GM18909 (cell line): Measurements from ENCODE around the gene GSTT2.
"Not testable (repeated sequence)": the region's sequence is repeated elsewhere in the genome, so short reads cannot be mapped to it uniquely, and the experiment has no call there.

Source experiments
- ATAC-seq: cut with Tn5 transposase; IDR thresholded peaks from one replicate; pipeline ENCODE4 v1.9.1; 2021; ENCODE audit warnings: mild to moderate bottlenecking; ENCODE audit not compliant: unreplicated experiment, poor library complexity

The GSTT2 gene

DNA sequence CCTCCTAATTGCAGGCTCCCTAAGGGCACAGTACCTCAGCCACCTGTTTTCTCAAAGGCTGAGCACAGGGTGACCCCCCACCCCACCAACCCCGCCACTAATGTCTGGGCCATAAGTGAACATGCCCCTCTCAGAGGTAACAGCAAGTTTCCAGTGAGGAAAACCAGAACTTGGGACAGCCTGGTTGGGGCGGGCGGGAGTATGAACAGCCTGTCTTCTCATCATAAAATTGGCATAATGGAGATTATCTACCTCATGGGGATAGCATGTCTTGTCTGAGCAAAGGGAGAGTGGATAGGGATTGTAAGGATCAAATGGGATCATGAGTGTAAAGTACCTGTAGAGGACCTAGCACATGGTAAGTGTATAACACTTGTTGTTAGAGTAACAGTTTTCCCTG, 8.0 kb upstream of the GSTT2 start:
- ATAC-seq, result not testable (repeated sequence)

DNA sequence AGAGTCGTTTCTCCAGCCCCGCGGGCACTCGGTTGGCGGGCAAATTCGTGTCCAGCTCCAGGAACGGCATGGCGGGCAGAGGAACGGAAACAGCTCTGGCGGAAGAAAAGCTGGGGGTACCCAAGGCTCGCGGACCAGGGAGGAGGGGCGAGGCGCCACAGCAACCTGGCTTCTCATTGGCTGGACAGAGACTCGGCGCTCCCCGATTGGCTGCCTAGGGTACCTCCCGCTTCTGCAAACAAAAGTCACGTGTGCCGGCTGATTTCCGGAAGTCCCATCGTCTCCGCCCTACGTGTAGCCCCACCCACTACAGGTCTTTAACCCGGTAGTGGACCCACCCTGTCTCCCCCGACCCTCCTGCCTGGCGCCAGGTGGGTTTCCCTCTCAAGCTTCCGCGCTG, 5.6 kb upstream of the GSTT2 start, which contains the start of gene DDT:
Gene DDT (minus strand): TSS at position 97 of the 400 bp plus-strand sequence. CDS start 27 bp downstream, at position 70.
- peak; percentile 89 for ATAC-seq

DNA sequence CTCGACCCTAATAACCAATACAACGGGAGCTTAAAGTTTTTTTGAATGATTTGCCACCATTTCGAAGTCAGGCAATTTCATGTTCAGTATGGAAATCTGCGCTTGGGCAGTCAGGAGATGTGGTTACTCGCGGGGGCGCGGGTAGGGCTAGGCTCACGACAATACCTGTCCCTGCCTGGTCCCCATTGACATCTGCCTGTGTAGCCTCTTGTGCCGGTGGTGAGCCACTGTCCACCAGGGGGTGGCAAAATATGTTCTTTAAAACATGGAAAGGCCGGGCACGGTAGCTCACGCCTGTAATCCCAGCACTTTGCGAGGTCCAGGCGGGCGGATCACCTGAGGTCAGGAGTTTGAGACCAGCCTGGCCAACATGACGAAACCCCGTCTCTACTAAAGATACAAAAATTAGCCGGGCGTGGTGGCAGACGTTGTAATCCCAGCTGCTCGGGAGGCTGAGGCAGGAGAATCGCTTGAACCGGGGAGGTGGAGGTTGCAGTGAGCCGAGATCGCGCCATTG, 5.0 kb upstream of the GSTT2 start:
- ATAC-seq, result not testable (repeated sequence)

DNA sequence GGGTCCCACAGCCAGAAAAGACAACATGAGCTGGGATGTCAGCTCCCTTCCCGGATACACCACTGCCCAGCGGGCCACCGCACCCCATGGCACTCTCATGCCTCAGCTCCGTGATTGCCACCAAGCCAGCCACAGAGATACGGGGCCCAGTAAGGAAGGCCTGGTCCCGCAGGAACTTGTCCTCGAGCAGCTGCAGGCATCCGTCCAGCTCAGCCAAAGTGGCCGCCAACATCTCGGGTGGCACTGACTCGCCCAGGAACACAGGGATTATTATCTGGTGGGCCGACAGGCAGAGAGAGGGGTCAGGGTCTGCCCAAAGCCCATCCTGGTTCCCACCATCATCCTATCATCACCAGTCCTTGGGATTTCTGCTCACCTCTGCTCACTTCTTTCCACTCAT, 2.6 kb upstream of the GSTT2 start:
- ATAC-seq, result not testable (repeated sequence)

DNA sequence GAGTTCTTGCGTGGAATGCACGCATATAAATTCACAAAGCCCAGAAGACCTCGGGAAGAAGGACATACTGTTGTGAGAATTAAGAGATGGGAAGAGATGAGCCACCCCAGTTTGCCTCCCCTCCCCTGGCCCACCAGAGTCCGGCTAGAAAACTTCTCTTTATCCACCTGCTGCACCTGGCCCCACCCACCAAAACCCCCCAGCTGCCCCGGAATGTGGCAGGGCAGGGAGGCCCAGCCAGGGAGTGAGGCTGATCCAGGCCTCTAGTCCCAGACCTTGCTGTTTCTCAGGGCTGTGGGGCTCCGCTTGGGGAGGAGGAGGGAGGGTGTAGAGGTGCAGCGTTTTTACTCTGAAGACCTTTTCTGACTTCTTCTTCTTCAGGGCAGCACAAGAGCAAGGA, 633 bp downstream of the GSTT2 start:
- not testable (repeated sequence) for ATAC-seq

DNA sequence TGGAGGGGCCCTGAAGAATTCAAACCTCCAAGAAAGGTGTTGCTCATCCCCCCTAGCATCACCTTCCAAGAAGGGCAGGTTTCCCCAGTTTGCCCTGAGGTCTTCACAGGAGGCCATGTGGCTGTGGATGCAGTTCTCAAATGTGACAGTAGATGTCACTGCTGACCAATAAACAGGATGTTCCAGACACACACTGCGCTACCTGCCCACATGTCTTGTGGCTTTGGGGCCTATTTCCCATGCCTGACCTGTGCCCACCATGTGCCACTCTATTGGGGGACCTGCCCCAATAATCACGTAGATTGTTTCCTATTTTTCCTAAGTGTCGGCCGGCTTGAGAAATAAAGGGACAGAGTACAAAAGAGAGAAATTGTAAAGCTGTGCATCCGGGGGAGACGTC, 4.5 kb downstream of the GSTT2 start:
- ATAC-seq, result peak; percentile 50

DNA sequence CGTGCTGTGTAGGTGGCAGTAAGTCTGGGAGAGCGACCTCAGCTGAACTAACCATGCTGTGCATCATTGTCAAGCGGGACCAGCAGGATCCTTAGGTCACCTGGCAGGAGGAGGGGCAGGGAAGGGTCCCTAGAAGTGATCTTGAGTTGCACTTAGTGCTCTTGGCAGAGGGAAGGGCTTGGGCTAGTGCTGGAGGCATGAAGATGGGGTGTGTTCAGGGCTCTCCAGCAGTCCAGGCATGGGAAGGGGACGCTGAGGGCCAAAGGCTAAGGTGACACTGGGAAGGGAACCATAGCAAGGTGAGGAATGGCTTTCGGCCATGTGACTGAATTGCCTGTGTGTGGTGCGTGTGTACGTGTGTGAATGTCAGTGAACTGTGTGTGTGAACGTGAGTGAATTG, 6.2 kb downstream of the GSTT2 start:
- ATAC-seq, result not testable (repeated sequence)

DNA sequence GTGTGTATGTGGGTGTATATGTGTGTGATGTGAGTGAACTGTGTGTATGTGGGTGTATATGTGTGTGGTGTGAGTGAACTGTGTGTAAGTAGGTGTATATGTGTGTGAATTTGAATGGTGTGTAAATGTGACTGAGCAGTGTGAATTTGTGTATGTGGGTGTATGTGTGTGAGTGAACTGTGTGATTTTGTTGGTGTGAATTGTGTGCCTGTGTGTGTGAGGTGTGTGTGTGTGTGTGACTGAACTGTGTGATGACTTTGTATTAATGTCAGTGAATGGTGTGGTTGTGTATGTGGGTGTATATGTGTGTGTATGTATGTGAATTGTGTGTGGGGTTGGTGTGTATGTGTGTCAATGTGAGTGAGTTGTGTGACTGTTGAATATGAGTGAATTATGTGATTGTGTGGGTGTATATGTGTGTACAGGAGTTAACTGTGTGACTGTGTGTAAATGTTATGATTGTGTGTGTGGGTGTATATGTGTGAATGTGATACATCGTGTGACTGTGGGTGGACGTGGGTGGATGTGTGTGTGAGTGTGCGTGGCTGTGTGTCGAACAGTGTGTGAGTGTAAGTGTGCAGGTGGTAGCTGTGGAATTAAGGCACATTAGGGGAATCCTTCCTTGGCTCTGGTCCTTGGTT, 6.7 kb downstream of the GSTT2 start:
- not testable (repeated sequence) for ATAC-seq

DNA sequence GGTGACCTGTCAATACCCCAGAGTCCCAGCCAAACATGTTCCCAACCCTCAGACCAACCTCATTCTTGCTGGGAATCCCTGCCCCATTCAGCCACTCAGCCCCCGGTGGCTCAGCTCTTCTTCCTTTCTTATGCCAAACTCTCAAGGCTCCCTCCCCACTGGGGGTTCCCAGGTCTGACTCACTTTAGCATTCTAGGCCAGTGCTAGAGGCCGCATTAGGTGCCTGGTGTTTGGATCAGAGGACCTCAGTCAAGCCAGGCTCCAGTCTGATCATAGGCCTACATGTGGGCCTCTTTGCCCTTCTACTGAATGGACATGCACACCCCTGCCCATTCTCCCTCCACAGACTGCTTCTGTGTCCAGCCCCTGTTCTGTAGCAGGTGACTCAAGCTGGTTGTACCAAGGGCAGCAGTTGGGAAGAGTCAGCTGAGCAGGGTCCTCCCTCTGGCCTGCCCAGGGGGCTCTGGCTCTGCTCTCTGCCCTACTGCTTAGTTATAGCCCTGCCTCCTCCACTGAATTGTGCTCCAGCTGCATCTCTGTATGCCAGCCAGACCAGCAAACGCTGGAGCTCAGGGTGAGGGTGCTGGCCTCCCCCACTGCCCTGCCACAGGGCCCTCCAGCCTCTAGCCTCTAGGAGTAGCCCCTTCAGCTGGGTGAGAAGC, 9.8 kb downstream of the GSTT2 start:
- not testable (repeated sequence) for ATAC-seq

DNA sequence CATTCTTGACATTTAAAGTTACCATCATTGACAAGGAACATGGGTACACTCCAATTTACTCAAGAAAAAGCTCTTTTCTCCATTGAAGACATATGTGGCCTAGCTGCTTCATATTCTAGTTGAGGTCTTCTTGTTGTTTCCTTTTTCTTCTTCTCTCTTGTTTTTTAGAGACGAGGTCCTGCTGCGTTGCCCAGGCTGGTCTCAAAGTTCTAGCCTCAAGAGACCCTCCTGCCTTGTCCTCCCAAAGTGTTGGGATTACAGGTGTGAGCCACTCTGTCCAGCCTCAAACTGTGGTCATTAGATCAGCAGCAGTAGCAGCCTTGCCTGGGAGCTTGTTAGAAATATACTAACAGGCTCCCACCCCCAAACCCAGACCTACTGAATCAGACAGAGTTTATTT, 13.1 kb downstream of the GSTT2 start:
- ATAC-seq, result not testable (repeated sequence)

DNA sequence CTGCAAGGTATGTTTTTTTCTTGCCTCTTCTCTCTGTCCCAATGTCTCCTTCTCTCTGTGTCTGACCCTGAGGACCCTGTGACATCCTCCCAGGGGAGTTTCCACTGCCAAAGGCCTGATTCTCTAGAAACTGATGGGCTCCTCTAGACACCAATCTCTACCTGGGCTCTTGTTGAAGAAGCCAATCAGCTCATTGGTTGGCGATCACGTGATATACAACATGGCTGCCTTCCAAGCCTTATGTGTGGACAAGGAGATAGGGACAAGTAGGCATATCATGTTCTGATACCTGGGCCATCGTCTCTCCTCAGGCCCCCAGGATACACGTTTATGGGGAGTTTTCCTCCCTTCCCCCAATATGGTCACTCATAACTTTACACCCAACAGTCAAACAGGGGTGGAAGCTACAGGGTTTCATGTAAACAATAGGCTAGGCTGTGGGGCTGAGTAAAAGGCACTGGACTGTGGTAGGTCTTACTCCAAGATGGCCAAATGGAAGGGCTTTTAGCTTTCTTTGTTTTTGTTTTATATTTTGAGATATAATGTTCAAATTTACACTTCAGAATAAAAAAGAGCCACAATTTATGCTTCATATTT, 13.7 kb downstream of the GSTT2 start:
- ATAC-seq, result not testable (repeated sequence)

DNA sequence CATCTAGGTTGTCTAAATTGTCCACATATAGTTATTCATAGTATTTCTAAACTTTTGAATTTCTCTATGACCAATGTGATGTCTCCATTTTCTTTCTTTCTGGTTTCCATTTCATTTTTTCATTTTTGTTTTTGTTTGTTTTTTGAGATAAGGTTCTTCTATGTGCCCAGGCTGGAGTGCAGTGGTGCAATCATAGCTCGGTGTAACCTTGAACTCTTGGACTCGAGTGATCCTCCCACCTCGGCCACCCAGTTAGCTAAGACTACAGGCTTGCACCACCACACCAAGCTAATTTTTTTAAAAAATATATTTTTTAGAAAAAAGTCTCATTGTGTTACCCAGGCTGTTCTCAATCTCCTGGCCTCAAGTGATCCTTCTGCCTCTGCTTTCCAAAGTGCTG, 17.2 kb downstream of the GSTT2 start:
- no peak for ATAC-seq

DNA sequence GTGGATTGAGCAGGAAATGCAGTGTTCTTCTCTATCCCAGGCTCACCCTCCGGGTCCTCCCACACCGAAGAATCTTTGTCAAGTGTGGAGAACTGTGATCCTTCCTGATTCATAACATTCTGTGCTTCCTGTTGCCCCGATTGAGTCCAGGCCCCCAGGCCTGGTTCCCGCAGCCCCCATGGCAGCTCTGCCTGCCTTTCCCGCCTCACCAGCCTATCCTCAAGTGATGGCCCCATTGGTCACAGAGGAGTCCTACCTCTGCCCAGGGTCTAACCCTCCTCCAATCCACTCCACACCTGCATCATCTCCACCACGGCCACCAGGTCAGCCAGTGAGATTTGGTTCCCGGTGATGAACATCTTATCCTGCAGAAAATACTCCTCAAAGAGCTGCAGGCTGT, 19.8 kb downstream of the GSTT2 start:
- not testable (repeated sequence) for ATAC-seq

DNA sequence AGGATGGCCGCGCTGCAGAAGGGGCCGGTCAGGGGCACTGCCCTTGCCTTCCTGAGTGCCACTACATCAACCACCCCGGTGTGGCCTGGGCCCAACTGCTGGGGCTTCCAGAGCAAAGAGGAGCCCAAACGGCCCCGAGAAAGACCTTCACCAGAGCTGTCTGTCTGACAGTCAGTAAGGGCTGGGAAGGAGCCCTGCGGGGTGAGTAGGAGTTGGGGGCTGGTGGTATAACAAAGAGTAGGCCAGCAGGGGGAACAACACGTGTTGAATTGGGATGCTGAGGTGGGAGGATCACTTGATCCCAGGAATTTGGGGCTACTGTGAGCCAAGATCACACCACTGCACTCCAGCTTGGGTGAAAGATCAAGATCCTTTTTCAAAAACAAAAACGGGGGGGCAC, 21.4 kb downstream of the GSTT2 start:
- ATAC-seq, result no peak

DNA sequence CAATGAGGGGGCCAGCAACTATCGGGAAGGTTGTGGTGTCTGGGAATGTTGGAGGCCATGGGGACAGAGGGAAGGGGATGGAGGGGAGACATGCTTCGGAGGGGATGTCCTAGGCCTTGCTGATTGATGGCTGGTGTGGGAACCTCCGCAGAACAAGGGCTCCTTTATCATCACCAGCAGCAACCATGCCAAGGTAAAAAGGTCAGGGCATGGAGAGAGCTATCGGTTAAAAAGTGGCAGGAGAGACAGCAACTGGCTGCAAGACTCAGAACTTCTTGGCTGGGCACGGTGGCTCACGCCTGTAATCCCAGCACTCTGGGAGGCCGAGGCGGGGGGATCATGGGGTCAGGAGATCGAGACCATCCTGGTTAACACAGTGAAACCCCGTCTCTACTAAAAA, 22.3 kb downstream of the GSTT2 start:
- ATAC-seq, result no peak

DNA sequence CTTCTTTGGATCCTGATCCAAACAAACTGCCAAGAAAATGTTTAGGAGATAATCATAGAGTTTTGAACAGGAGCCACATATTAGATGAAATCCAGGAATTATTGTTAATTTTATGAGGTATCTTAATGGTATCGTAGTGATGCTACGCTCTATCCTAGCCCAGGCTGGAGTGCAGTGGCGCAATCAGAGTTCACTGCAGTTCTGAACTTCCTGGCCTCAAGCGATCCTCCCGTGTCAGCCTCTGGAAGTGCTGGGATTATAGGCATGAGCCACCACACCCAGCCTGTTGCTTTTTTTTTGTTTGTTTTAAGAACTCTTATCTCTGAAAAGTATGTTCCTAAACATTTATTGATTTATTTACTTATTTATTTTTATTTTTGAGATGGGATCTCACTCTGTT, 22.9 kb downstream of the GSTT2 start:
- ATAC-seq, result no peak

DNA sequence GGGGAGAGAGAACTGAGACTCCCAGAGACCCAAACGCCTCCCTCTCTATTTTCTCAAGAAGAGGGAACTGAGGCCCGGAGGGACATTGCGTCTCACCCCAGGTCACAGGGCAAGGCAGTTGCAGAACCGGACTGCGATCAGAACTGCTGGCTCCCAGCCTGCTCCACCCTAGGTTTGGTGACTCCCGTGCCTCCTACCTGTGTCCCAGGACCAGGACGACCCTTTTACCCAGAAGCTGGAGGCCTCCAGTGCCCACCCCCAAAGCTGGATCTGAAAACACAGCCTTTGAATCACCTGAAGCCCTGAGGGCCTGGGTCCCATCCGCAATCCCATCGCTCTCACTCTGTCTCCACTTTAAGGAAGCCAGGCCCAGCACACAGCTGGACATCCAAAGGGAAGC, 24.0 kb downstream of the GSTT2 start:
- ATAC-seq, result no peak

DNA sequence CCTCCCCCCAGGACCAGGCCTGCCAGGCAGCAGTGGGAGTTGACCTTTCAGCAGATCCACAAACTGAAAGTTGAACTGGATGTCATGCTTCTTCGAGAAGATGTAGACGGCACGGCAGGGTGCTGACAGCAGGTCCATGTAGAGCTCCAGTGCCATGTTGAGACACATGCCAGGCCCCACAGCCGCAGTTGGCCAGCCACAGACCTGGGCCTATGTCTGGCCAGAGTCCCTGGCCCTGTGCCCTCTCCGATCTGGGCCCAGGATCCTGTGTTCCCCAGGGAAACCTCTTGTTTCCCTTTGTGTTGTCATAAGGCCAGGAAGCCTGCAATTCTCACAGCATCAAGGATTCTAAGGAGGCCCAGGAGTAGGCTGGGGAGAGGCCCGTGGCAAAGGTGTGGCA, 25.3 kb downstream of the GSTT2 start, which contains the start of gene GSTT4:
Gene GSTT4 (minus strand): TSS at position 253 of the 400 bp plus-strand sequence. CDS start 97 bp downstream, at position 156.
- no peak for ATAC-seq

DNA sequence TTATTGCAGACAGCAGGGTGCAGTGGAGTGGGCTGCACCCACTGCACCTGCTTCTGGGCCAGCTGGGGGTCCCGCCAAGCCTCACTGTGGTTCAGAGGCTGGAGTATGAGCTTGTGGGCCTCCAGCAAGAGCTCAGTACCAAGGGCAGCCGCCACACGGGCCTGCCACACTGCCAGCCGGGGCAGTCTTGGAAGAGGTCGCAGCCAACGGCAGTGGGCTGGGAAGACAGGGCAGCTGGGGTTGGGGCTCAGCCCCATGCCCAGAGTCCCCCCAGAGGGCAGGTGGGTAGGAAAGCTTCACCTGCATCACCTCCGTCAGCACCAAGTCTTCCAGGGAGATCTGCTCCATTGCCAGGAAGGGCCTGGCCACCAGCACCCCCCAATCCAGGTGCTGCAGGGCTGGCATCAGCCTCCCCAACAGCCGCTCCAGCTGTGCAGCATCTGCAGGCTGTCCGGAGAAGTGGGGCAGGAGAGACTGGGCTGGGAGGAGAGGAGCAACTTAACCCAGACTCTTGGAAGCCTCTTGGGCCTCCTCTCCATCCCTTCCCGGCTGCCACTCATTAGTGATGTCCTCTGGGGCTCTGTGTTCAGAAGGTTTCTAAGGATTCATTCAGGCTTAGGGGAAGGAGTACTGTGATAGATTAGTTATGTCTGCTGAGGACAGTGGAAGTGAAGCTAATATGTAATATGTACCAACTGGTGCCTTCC, 26.4 kb downstream of the GSTT2 start:
- no peak for ATAC-seq

DNA sequence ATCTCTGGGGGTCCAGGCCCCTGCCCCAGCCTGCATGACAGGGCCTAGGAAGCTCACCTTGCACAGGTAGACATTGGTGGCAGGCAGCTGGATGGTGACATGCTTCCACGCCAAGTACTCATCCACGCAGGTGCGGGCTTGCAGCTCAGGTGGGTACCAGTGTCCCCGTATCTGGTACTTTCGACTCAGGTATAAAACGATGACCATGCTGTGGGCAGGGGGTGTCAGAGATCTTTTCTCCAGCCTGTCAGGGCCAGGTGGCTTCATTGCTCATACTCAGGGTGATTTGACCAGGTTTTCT, 26.9 kb downstream of the GSTT2 start:
- no peak for ATAC-seq
